Upper lobe of left lung (tissue), 4 donors: ENCODE data around the gene RPL5.

Experiments
- CTCF ChIP-seq, 6 experiments: fragments of 450-650 bp in 4 of 6; fragments of 200-600 bp in 2 of 6; sonication (generic) in 2 of 6; IDR thresholded peaks; one replicate each; pipeline ENCODE4 v1.5.1; 2016 to 2019; ENCODE audit warnings: antibody characterized with exemption in 6 of 6
- EP300 ChIP-seq, 4 donors: sonication (generic); formaldehyde crosslinking; IDR thresholded peaks; one replicate each; pipeline ENCODE4 v1.5.1; 2017; ENCODE audit warnings: antibody characterized with exemption in 4 of 4, control low read depth in 2 of 4
- POLR2A ChIP-seq, 4 donors: fragments of 450-650 bp; IDR thresholded peaks; one replicate each; pipeline ENCODE4 v1.5.1; 2016 to 2017; ENCODE audit warnings: antibody characterized with exemption in 4 of 4, mild to moderate bottlenecking in 2 of 4
- POLR2AphosphoS5 ChIP-seq, 2 donors: sonication (generic); formaldehyde crosslinking; IDR thresholded peaks; one replicate each; pipeline ENCODE4 v1.5.1; 2017; ENCODE audit warnings: antibody characterized with exemption in 2 of 2

DNA sequence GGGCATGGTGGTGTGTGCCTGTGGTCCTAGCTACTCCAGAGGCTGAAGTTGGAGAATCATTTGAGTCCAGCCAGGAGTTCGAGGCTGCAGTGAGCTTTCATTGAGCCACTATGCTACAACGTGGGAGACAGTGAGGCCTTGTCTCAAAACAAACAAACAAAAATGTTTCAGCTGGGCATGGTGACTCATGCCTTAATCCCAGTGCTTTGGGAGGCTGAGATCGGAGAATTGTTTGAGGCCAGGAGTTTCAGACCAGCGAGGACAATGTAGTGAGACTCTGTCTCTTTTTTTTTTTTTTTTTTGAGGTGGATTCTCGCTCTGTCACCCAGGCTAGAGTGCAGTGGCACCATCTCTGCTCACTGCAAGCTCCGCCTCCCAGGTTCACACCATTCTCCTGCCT lies 5.0 kb upstream of the RPL5 start:
- TF ChIP-seq POLR2AphosphoS5 (IDR thresholded peaks at IDR 0.05) (no peak), CTCF (IDR thresholded peaks at IDR 0.05) (no peak), POLR2A (IDR thresholded peaks at IDR 0.05) (no peak), EP300 (IDR thresholded peaks at IDR 0.05) (no peak)
